Middle frontal gyrus (tissue), 1 donor: ENCODE results near the gene L2HGDH.

Source experiments
- DNase-seq: peaks from one replicate; pipeline ENCODE4 v3.0.0-alpha.2; 2015; ENCODE audit warnings: low spot score; ENCODE audit errors: extremely low spot score

Gene L2HGDH

DNA sequence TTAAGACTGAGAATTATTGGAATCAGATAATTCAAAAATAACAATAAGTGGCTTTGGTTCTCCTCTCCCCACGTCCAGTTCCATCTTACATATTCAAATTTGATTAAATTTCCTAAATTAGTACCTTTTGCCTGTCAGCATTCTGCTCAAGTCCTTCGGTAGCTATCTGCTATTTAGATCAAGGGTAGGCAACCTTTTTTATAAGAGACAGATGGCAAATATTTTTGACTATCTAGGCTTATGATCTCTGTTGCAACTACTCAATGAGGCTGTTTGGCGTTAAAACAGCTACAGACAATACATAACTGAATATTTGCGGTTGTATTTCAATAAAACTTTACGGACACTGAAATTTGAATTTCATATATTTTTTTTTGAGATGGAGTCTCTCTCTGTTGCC, 21.7 kb downstream of the L2HGDH start:
- DNase-seq = no peak

- DNase-seq = no peak
Observed at GRCh38 chr14:50288146-50288545, 23.9 kb downstream of the L2HGDH start.

GRCh38 chr14:50285861-50286260, 26.2 kb downstream of the L2HGDH start:
- DNase-seq = no peak

- no peak for DNase-seq
Observed at GRCh38 chr14:50272498-50272897, 39.5 kb downstream of the L2HGDH start.

DNA sequence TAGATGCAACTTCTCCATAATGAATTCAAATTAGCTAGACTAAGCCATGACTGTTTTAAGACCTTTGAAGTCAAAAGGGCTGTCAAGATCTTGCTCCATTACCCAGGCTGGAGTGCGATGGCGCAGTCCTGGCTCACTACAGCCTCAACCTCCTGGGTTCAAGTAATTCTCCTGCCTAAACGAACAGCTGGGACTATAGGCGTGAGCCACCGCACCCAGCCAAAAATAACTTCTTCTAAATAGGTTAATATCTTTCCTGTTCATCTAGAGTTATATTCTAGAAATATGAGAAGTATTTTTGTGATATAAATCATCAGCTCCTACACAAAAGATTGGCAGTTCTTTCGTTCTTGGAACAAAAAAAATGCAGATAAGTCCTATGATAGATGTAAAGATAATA, 41.1 kb downstream of the L2HGDH start:
- DNase-seq = no peak

DNA sequence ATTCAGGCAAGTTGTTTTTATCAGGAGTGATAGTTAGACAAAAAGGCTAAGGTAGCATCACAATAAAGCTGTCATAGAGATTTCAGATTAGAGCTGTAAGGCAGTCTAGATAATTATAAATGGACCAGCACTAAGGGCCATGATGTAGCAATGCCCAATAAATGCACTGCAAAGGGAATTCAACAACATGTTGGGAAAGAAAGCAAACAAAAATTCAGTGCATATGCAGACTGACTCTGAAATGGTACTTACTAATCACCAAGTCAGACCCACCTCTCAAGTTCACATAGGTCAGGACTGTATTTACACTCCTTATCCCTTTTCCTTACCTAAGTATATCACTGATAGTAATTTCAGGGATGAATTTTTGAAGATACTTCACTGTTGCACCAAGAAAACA, 47.0 kb downstream of the L2HGDH start:
- DNase-seq = no peak

DNA sequence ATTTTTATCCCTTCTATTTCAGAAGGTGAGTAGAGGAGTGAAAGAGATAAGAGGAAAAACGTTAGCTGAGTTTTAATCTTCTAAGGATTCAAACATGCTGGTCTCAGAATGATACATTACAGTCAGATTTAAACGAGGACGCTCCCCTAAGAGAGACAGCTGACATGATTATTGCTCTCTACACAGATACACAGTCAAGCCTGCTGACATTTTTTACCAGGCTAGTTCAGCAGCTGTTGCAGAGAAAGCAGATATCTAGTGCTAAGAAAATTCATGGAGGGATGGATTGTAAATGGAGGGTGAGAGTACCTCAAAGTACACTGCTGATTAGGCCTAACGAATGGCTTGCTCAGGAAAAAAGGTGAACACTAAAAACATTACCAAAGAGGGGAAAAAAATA, 48.7 kb downstream of the L2HGDH start:
- DNase-seq = no peak

GRCh38 chr14:50262865-50263264, 49.2 kb downstream of the L2HGDH start:
- no peak for DNase-seq

DNA sequence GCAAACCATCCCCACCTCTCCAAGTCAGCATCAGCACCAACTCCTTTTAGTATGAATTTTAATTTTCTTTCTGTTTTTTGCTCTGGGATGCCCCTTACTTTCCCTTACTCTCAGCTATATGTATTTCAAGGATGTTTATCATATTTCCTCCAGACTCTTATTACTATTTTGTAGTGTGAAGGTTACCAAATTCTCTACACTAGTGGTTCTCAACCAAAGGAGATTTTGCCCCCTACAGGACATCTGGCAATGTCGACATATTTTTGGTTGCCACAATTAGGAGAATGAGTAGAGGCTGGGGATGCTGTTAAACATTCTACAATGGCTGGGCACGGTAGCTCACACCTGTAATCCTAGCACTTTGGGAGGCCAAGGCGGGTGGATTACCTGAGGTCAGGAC, 51.5 kb downstream of the L2HGDH start:
- no peak for DNase-seq

GRCh38 chr14:50260072-50260471, 52.0 kb downstream of the L2HGDH start:
- no peak for DNase-seq

GRCh38 chr14:50257732-50258131, 54.3 kb downstream of the L2HGDH start:
- no peak for DNase-seq

GRCh38 chr14:50254248-50254647, 57.8 kb downstream of the L2HGDH start:
- DNase-seq = no peak

DNA sequence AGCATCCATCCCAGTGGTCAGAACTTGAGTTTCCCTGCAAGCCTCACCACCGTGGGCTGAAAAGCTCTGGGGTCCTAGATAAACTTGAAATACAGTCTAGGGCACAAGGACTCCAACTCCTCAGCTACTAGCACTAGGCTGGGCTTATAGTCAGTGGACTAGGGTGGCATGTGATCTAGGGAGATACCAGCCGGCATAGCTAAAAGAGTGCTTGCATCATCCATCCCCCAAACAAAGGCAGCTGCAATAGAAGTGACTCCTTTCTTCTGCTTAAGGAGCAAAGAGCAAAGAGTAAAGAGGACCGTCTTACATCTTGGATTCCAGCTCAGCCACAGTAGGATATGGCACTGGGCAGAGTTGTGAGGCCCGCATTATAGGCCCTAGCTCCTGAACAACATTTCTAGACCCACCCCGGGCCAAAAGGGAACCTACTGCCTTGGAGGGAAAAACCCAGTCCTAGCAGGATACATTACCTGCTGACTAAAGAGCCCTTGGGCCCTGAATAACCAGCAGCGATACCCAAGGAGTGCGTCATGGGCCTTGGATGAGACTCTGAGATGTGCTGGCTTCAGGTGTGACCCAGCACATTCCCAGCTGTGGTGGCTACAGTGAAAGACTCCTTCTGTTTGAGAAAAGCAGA, 62.8 kb downstream of the L2HGDH start:
- DNase-seq = no peak

- DNase-seq = no peak
Observed at GRCh38 chr14:50247245-50247644, 64.8 kb downstream of the L2HGDH start.

DNA sequence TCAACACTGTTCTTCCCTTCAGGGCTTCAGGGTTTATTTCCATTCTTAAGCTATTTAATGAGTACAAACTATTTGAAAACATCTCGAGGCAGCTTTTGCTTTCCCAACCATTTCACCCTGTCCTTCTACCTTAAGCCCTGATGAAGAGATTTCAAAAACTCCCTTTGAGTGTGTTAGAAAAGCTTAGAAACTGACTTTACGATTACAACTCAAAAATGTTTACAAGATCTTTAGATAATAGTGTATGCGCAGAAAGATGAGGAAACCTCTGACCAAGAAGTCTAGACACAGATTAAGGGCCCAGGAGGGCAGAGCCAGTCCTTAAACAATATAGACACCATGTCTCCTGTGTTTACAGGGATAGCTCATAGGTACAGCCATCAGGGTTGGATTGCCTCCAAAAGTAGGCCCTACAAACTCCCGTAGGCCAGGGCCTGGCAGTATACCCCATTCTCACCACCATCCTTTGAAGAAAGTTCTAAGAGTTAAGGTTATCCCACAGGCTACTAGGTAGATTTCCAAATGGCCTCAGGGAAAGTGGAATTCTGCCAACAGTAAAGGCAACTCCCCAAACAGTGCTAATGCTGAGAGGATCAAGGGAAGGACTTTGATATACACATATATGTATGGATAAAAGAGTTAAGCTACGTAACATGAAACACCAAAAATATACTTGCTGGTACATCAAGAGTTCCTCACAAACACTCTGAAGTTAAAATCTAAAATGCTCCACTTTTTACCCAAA, 69.3 kb downstream of the L2HGDH start:
- DNase-seq = no peak

GRCh38 chr14:50242096-50242495, 69.9 kb downstream of the L2HGDH start:
- no peak for DNase-seq

- no peak for DNase-seq
Observed at GRCh38 chr14:50237427-50237826, 74.6 kb downstream of the L2HGDH start.

DNA sequence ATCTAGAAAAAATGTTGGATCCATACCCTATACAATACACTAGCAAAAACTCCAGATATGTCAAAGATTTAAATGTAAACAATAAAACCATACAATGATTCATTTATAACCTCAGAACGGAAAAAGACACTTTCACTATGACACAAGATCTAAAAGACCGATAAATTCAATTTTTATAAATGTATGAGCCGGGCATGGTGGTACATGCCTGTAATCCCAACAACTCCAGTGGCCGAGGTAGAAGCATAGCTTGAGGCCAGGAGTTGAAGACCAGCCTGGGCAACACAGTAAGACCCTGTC, 78.1 kb downstream of the L2HGDH start:
- DNase-seq = no peak

DNA sequence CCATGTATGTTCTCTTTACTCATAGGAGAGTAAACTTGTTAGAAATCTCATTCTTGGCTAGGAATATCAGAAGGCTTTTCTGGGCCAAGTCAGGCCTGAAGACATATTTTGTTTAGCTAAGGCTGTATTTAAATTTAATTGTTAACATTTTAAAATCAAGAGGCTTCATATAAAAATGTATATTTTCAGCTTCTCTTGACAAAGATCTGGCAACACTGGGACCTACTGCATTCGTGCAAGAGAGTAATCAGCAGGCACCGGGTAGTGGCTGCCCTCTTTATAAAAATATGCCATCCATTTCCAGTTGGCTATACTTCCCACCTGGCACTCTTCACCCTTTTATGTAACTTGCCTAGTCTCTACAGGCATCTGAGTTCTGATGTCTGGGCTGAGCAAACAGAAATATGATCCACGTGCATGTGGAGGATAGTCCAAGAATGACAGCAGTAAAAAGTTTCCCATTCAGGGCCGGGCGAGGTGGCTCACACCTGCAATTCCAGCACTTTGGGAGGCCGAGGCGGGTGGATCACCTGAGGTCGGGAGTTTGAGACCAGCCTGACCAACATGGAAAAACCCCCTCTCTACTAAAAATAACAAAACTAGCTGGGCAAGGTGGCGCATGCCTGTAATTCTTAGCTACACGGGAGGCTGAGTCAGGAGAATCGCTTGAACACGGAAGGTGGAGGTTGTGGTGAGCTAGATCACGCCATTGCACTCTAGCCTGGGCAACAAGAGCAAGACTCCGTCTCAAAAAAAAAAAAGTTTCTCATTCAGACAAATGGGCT, 78.7 kb downstream of the L2HGDH start:
- DNase-seq = no peak

- no peak for DNase-seq
Observed at GRCh38 chr14:50232276-50232642, 79.8 kb downstream of the L2HGDH start.

DNA sequence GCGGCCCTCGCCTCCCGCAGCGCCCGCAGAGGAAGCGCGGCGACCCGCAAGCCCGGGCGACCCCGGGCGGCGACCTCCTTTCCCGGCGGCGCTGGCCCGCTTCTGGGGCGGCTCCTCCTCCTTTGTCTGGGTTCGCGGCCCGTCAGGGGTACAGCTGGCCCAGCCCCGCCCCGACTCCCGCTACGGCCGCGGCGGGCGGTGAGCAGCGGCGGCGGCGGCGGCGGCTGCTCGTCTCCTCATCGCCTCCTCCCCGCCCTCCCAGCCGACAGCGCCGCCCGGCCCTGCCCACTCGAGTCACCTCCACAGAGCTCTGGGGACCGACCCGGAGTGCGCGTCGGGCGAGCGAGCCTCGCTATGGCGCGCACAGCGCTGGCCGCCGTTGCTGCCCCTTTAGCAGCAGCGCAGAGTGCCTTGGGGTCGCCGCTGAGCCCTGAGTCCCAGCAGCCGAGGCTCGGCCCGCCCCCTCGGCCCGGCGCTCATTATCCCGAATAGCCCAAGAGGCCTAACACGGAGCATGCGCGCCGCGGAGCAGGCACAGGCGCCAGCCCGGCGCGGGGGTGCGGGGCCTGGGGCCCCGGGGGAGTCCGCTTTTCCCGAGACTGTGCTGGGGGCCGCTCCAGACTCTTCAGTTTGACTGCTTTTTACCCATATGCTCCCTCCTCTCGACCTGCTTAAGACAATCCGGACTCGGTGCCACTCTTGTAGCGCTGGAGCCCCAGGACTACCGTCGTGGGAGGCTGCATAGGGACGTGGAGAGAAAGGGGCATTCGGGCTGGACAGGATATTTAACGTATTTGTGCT, 80.4 kb downstream of the L2HGDH start, which contains the start of gene SOS2:
Gene SOS2, minus strand, starts transcription at position 104 of the 801 bp plus-strand sequence. CDS start 295 bp downstream, outside the sequence.
- DNase-seq = peak; percentile 75
